ENCODE measurements around the gene COL5A1.
"Not testable (repeated sequence)": the region's sequence is repeated elsewhere in the genome, so short reads cannot be mapped to it uniquely, and the experiment has no call there.

COL5A1 gene

DNA sequence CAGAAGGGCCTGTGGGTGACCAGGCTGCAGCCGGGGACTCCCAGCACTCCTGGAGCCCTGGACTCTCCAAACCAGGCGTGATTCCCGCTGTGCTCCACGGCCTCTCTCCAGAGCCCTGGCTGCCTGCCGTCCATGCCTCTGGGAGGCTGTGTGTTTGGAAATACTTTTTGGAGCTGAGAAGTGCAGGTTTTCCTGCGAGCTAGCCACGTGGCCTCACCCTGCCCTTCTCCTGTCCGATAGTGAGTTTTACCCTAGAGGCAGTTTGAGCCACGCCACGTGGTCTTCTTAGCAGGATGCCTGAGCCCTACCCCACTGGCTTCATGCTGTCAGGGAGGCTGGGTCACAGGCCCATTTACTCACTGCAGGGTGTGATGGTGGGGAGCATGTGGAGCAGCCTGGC, 71.3 kb downstream of the COL5A1 start:
- no peak for TF ChIP-seq CTCF (IDR thresholded peaks at IDR 0.05; ENCODE audit: control insufficient read depth, extremely low read depth, insufficient read depth)

DNA sequence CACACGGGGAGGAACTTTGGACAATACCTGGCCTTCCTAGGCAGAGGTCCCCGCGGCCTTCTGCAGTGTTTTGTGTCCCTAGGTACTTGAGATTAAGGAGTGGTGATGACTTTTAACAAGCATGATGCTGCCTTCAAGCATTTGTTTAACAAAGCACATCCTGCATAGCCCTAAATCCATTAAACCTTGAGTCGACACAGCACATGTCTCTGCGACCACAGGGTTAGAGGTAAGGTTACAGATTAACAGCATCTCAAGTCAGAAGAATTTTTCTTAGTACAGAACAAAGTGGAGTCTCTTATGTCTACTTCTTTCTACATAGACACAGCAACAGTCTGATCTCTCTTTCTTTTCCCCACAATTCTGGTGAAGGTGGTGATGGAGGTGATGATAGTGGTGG, 73.9 kb downstream of the COL5A1 start:
- H3K4me3 ChIP-seq (ENCODE audit: low read depth, low read length); DNase-seq (ENCODE audit: low read depth): not testable (repeated sequence)

More for the DNA sequence above, 71.3 kb downstream of the COL5A1 start:
- DNase-seq (ENCODE audit: low read depth), result no peak
- H3K4me3 ChIP-seq (ENCODE audit: low read depth, low read length), result no peak overlapping the region

DNA sequence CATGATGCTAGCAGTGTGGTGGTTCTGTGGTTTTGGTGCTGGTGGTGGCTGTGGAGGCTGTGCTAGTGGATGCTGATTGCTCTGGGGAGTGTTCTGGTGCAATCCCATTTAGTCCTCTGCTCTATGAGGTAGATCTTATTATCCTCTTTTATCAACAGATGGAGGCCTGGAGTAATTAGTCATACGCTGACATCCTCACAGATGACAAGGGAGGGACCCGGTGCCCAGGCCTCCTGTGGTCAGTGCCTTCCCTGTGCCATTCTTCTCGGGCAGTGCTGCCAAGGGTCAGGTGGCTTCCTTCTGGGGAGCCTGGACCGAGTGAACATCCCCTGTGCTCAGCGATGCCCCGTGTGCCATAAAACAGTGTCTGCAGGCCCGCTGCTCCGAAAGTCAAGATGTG, 74.5 kb downstream of the COL5A1 start:
- H3K4me3 ChIP-seq (ENCODE audit: low read depth, low read length), result no peak overlapping the region
- no peak for TF ChIP-seq CTCF (IDR thresholded peaks at IDR 0.05; ENCODE audit: control insufficient read depth, extremely low read depth, insufficient read depth)
- DNase-seq (ENCODE audit: low read depth), result no peak

- no peak for DNase-seq (ENCODE audit: low read depth)
- no peak overlapping the region for H3K4me3 ChIP-seq (ENCODE audit: low read depth, low read length)
- no peak for TF ChIP-seq CTCF (IDR thresholded peaks at IDR 0.05; ENCODE audit: control insufficient read depth, extremely low read depth, insufficient read depth)
These were observed 75.5 kb downstream of the COL5A1 start for GRCh38 chr9:134717056-134717455.

GRCh38 chr9:134717924-134718645, 76.5 kb downstream of the COL5A1 start:
- no peak for TF ChIP-seq CTCF (IDR thresholded peaks at IDR 0.05; ENCODE audit: control insufficient read depth, extremely low read depth, insufficient read depth)
- no peak for DNase-seq (ENCODE audit: low read depth)
- H3K4me3 ChIP-seq (ENCODE audit: low read depth, low read length), result no peak overlapping the region

GRCh38 chr9:134719331-134719730, 77.7 kb downstream of the COL5A1 start:
- no peak overlapping the region for H3K4me3 ChIP-seq (ENCODE audit: low read depth, low read length)
- no peak for TF ChIP-seq CTCF (IDR thresholded peaks at IDR 0.05; ENCODE audit: control insufficient read depth, extremely low read depth, insufficient read depth)
- no peak for DNase-seq (ENCODE audit: low read depth)

- no peak for DNase-seq (ENCODE audit: low read depth)
- TF ChIP-seq CTCF (IDR thresholded peaks at IDR 0.05; ENCODE audit: control insufficient read depth, extremely low read depth, insufficient read depth), result no peak
- no peak overlapping the region for H3K4me3 ChIP-seq (ENCODE audit: low read depth, low read length)
These were observed 78.6 kb downstream of the COL5A1 start for GRCh38 chr9:134720136-134720753.

Data from LNCaP clone FGC (cell line).